ENCODE results near the gene CDCP2. TPM values are rescaled to one million over a fixed set of nuclear protein-coding genes. Genes with fewer than 3 reads are reported as not detected.

CDCP2 gene
- total and polyA plus RNA-seq, 7 donors = not detected

- intact Hi-C loops (cut with DNase I) = no loop called here
- H3K4me3 ChIP-seq = no peak overlapping the region
- H3K27ac ChIP-seq = no peak overlapping the region
- ATAC-seq (no peak), DNase-seq (no peak)
- no peaks in the 10 kb centered on the region for H3K27me3 ChIP-seq (ENCODE audit: insufficient read depth in 3 of 3, low read length in 2 of 3)
- peaks cover 0 to 10% of the 10 kb centered on the region in 2 donors for H3K36me3 ChIP-seq (ENCODE audit: insufficient read depth in 1 of 2, low read depth in 1 of 2)
- no peak for TF ChIP-seq CTCF (IDR thresholded peaks at IDR 0.05)
- no peaks in the 10 kb centered on the region for H3K9me3 ChIP-seq
- 100% methylated on average over 1 of the region's 1 CpG for WGBS, 3 donors
- no peaks in the 10 kb centered on the region for H3K4me1 ChIP-seq
These were observed 66.0 kb downstream of the CDCP2 start for GRCh38 chr1:54086754-54087153.

- WGBS, 3 donors = 84 to 94% (median 88%) methylated on average over 2 of the region's 2 CpGs
- no peak for ATAC-seq
- Histone ChIP-seq H3K36me3 (ENCODE audit: insufficient read depth in 1 of 2, low read depth in 1 of 2) (peaks cover 0 to 9% of the 10 kb centered on the region in 2 donors), H3K27me3 (ENCODE audit: insufficient read depth in 3 of 3, low read length in 2 of 3) (no peaks in the 10 kb centered on the region), H3K4me3 (no peak overlapping the region), H3K27ac (no peak overlapping the region), H3K9me3 (no peaks in the 10 kb centered on the region), H3K4me1 (no peaks in the 10 kb centered on the region)
- intact Hi-C loops (cut with DNase I) = no loop called here
- DNase-seq = no peak
- no peak for TF ChIP-seq CTCF (IDR thresholded peaks at IDR 0.05)
These were observed 68.0 kb downstream of the CDCP2 start for GRCh38 chr1:54084794-54085193.

Other genes with a start within 250 kb of the CDCP2 start
- gene IFT25, start 207.3 kb downstream of the CDCP2 start, total RNA-seq = 1 to 10 TPM; 4.9 to 5.8 (median 5.5) TPM
- 10 to 100 TPM in 1 of 3 donors, 1 to 10 TPM in 2; 4.6 to 10.3 (median 5.3) TPM for gene IFT25, start 207.3 kb downstream of the CDCP2 start, polyA plus RNA-seq
- 10 to 100 TPM; 10.0 to 16.9 (median 11.9) TPM for gene LRRC42, start 206.7 kb downstream of the CDCP2 start, total RNA-seq
- 10 to 100 TPM; 11.0 to 14.7 (median 14.0) TPM for gene LRRC42, start 206.7 kb downstream of the CDCP2 start, polyA plus RNA-seq
- gene LDLRAD1, start 134.8 kb downstream of the CDCP2 start, total RNA-seq = not detected
- gene LDLRAD1, start 134.8 kb downstream of the CDCP2 start, polyA plus RNA-seq = not detected
- 100 to 1,000 TPM; 166 to 216 (median 182) TPM for gene TMEM59, start 99.8 kb downstream of the CDCP2 start, total RNA-seq
- gene TMEM59, start 99.8 kb downstream of the CDCP2 start, polyA plus RNA-seq = 100 to 1,000 TPM; 123 to 240 (median 140) TPM
- 10 to 100 TPM in 1 of 4 donors, 1 to 10 TPM in 3; 5.5 to 10.4 (median 6.6) TPM for gene TCEANC2, start 99.4 kb downstream of the CDCP2 start, total RNA-seq
- 1 to 10 TPM; 2.3 to 9.5 (median 2.4) TPM for gene TCEANC2, start 99.4 kb downstream of the CDCP2 start, polyA plus RNA-seq
- 1 to 10 TPM; 2.8 to 6.4 (median 3.3) TPM for gene CYB5RL, start 47.0 kb upstream of the CDCP2 start, total RNA-seq
- gene CYB5RL, start 47.0 kb upstream of the CDCP2 start, polyA plus RNA-seq = 1 to 10 TPM in 2 of 3 donors, under 1 TPM in 1; 0.89 to 3.4 (median 1.0) TPM
- 100 to 1,000 TPM in 3 of 4 donors, 10 to 100 TPM in 1; 89.6 to 109 (median 102) TPM for gene MRPL37, start 47.2 kb upstream of the CDCP2 start, total RNA-seq
- 100 to 1,000 TPM in 1 of 3 donors, 10 to 100 TPM in 2; 68.9 to 100 (median 87.5) TPM for gene MRPL37, start 47.2 kb upstream of the CDCP2 start, polyA plus RNA-seq